GM15510 (cell line): ENCODE data around the gene ISLR.

Experiments
- POLR2A ChIP-seq: IDR thresholded peaks from 3 replicates; pipeline ENCODE4 v1.6.1; 2011; ENCODE audit warnings: borderline replicate concordance; ENCODE audit not compliant: insufficient read length; ENCODE audit errors: extremely low read depth

ISLR gene

DNA sequence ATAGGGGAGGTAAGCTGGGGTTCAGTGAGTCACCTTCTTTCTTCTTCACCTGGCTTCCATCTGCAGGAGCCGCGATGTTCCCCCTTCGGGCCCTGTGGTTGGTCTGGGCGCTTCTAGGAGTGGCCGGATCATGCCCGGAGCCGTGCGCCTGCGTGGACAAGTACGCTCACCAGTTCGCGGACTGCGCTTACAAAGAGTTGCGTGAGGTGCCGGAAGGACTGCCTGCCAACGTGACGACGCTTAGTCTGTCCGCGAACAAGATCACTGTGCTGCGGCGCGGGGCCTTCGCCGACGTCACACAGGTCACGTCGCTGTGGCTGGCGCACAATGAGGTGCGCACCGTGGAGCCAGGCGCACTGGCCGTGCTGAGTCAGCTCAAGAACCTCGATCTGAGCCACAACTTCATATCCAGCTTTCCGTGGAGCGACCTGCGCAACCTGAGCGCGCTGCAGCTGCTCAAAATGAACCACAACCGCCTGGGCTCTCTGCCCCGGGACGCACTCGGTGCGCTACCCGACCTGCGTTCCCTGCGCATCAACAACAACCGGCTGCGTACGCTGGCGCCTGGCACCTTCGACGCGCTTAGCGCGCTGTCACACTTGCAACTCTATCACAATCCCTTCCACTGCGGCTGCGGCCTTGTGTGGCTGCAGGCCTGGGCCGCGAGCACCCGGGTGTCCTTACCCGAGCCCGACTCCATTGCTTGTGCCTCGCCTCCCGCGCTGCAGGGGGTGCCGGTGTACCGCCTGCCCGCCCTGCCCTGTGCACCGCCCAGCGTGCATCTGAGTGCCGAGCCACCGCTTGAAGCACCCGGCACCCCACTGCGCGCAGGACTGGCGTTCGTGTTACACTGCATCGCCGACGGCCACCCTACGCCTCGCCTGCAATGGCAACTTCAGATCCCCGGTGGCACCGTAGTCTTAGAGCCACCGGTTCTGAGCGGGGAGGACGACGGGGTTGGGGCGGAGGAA is 40.5 kb upstream of the ISLR start:
- TF ChIP-seq POLR2A = no peak

DNA sequence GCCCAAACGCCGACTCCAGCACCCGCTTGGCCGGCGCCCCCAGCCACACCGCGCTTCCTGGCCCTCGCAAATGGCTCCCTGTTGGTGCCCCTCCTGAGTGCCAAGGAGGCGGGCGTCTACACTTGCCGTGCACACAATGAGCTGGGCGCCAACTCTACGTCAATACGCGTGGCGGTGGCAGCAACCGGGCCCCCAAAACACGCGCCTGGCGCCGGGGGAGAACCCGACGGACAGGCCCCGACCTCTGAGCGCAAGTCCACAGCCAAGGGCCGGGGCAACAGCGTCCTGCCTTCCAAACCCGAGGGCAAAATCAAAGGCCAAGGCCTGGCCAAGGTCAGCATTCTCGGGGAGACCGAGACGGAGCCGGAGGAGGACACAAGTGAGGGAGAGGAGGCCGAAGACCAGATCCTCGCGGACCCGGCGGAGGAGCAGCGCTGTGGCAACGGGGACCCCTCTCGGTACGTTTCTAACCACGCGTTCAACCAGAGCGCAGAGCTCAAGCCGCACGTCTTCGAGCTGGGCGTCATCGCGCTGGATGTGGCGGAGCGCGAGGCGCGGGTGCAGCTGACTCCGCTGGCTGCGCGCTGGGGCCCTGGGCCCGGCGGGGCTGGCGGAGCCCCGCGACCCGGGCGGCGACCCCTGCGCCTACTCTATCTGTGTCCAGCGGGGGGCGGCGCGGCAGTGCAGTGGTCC is 39.7 kb upstream of the ISLR start:
- no peak for TF ChIP-seq POLR2A

DNA sequence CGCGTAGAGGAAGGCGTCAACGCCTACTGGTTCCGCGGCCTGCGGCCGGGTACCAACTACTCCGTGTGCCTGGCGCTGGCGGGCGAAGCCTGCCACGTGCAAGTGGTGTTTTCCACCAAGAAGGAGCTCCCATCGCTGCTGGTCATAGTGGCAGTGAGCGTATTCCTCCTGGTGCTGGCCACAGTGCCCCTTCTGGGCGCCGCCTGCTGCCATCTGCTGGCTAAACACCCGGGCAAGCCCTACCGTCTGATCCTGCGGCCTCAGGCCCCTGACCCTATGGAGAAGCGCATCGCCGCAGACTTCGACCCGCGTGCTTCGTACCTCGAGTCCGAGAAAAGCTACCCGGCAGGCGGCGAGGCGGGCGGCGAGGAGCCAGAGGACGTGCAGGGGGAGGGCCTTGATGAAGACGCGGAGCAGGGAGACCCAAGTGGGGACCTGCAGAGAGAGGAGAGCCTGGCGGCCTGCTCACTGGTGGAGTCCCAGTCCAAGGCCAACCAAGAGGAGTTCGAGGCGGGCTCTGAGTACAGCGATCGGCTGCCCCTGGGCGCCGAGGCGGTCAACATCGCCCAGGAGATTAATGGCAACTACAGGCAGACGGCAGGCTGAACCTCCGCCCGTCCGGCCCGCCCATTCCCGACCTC is 39.0 kb upstream of the ISLR start:
- TF ChIP-seq POLR2A = no peak

DNA sequence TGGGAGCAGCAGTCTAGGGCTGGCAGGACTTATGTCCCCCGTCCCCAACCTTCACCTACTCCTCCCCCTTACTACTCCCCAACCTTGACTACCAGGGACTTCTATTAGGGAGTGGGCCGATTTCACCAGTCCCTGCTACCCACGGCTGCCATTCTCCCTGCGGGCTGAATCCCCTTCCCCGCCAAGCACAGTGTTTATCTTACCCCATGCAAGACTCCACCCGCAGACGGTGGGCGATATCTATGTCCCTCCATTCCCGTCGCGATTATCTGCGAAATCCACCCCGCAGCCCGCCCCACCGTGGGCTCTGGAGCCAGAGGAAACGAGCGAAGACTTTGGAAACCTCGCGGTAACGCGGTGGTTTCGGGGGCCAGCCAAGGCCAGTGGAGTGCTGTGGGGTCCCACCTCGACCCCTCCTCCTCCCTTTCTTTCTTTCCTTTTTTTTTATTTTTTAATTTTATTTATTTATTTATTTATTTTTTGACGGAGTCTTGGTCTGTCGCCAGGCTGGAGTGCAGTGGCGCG is 38.4 kb upstream of the ISLR start:
- TF ChIP-seq POLR2A = no peak

DNA sequence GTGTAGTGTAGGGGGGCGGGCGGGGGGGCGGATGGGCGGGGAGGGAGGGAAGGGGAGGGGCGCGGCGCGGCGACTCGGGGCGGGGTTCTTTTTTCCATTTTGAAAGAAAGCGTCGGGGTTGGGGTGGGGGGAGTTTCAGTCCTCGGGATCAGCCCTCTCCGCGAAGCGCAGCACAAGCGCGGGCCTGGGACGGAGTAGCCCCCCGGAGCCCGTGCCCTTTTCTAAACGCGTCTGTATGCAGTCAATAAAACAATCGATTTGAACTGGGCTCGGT is 37.0 kb upstream of the ISLR start:
- TF ChIP-seq POLR2A = no peak

DNA sequence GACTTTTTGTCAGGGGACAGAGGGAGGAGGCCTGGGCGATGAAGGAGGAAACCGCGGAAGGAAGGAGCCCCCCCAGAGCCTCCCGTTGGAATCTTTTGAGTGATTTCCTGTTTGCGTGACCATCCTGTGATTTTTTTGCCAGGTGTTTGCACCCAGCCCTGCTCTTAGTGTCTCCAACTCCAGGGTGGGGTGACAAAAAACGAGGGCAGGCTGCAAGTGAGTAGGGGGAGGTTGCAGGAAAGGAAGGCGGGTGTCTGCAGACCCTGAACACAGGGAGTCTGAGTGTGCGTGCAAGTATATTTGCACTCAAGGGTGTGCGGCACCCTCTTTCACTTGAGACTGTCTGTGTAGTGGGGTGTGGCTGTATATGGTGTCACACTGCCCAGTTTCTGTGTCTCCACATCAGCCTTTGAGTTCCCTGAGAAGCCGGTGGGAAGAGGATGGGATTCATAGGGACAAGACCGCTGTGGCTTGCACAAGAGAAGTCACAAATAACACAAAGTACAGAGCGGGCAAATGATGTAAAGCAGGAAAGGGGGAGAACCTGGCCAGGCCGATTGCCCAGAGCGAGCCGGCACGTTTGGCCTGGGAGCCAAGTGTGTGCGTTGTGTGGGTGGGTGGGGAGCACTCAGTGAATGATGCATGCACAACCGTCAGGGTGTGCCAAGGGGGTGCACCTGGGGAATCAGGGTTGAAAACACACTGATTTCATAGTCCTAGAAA is 36.5 kb upstream of the ISLR start:
- no peak for TF ChIP-seq POLR2A

DNA sequence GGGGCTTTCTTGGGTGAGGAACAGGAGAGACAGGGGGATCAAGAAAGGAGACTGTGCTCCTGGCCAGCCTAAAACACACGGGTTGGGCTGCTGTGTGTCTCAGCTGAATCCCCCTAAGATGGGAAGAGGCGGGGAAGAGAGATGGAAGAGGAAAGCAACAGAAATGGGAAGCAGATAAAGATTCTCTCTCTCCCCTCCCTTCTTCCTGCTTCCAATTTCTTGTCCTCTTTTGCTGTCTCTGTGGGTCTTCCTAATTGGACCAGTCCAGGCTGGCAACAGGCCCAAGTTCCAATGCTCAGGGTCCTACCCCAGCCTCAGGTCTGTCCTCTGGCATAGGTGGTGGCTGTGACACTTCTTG is 36.0 kb upstream of the ISLR start:
- no peak for TF ChIP-seq POLR2A

DNA sequence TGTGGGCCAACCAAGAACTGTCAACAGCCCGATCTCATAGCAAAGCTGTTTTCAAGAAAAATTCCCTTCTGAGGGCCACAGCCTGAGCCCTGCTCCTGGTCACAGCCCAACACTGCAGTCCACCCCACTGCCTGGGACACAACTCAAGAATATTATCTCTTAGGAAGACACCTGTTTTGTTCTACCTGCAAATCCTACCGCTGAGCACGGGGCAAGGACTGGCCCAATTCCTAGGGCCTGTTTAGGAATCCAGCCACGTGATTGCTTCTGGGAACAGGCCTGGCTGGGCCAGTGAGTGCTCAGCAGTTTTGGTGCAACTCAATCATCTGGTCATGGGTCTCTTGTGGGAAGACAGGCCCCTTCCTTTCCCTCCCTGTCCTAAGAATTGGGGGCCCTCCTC is 34.9 kb upstream of the ISLR start:
- TF ChIP-seq POLR2A = no peak

DNA sequence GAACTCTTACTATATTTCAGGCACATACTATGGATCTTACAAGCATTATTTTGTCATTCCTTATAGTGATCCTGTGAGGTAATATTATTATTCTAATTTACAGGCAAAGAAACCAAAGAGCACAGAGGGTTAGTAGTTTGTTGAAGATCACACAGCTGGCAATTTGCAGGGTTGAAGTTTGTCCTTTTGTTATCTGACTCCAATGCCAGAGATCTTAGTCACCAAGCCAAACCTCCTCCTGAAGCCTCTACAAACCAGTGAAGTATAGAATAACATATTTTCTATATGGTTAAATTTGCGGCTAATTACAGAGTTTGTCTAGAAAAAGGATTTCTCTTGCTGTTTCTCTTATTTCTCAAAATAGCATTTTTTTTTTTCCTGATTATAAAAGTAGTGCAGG is 31.9 kb upstream of the ISLR start:
- TF ChIP-seq POLR2A = no peak

DNA sequence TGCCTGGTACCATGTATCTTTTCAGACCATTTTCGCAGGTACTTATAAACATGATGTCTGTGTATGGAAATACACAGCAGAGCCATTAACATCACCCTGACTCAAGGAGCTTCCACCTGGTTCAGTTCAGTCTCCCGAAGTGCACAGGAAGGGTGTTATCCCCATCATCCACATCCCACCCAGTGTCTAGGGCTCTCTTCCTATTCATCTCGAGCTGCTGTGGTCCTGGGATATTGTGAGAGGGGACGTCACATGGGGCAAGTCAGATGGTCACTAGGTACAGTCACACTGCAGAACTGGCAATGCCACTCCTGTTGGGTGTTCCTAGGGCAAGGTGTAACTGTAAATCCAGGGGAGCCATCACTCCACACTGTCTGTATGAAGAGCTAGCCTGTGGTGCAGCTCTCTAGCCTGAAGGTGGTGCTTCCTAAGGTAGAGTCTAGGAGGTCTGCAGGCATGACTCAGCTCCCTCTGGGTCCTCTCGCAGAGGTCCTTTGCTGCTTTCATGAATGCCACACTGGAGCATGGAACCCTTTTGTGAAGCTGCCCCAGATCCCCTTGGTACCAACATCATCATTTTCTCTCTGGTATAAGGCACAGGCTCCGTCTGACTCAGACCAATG is 29.2 kb upstream of the ISLR start:
- TF ChIP-seq POLR2A = no peak

DNA sequence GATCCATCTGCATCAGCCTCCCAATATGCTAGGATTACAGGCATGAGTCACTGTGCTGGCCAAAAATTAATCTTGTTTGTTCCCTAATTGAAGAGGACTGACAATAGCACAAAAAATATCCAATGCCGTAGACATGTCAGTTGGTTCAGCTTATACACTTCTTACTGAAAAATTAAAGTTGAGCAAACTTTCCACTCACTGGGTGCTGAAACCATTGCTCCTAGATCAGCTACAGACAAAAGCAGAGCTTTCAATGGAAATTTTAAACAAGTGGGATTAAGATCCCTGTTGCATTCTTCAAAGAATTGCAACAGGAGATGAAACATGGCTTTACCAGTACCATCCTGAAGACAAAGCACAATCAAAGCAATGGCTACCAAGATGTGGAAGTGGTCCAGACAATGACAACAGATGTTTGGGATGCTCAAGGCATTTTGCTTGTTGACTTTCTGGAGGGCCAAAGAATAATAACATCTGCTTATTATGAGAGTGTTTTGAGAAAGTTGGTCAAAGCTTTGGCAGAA is 27.2 kb upstream of the ISLR start:
- TF ChIP-seq POLR2A = no peak

DNA sequence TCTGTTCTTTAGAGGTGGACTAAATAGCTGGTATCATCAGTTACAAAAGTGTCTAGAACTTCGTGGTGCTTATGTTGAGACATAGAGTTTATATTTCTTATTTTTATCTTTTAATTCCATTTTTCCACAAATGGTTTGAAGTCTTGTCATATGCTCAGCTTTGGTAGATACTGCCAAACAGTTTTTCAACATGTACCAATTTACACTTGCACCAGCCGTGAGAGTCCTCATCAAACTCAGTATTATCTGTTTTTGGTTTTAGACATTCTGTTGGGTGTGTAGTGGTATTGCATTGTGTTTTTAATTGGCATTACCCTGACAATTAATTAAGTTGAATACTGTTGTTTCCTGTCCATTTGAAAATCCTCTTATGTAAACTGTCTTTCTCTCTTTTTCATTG is 26.5 kb upstream of the ISLR start:
- no peak for TF ChIP-seq POLR2A

DNA sequence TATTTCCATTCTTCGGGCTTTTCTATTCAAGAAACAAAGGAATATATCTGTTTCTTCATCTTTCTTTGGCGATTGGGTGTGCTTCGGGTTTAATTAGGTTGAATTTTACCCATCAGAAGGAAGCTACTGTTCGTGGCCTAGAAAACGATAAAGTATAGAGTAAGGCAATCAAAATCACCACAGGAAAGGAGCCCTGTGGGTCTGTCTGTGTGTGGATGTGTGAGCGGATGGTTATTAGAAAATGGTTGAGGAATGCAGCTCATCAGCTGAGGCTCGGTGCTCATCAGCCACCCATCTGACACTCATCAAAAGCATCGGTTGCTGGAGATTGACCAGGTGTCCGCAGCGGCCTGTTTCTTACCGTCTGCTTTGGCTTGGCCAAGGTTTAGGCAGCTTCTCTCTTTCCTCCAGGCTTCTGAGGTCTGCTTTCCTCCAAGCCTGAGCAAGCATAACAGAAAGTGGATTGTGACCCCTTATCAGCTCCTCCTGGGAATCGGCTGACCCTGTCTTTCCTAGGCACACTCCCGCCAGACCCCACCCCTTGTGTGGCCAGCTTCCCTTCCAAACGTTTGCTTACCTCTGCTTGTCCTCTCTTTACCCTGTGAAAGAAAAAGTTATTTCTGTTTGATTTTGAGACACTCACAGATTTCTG is 17.6 kb upstream of the ISLR start:
- TF ChIP-seq POLR2A = no peak

DNA sequence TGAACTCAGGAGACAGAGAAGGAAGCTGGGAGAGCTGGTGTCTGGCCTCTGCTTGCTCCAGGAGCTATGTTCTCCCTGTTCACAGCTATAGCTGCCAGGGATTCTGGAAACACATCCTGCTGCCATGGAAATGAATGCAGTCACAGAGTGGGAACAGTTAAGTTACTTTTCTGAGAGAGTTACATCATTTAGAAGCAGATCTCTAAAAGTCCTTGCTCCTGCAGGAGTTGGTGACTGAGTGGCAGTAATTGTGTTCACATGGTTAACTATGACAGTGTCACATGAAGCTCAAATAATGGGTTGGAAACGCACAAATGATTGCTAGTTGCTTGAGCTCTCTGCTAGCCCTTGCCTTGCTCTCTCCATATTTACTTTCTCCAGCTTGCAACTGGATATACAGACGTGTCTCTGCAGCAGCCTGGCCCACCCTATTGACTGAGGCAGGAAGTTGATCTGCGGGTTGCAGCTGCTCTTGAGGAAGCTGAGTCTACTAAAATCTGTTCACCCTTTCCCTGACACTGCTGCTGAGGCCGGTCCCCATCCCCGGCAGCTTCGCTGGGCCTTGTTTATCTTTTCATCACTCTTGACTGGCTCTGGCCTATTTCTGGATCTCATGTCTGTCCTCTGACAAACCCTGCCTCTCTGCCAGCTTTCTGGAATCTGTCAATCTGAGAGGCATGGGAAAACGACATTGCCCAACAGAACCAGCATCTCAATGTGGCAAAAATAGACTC is 16.7 kb upstream of the ISLR start:
- no peak for TF ChIP-seq POLR2A
